H1 (cell line): ENCODE measurements around the gene CCDC88A. TPM values are rescaled to one million over a fixed set of nuclear protein-coding genes. Genes with fewer than 3 reads are reported as not detected.

ENCODE experiments used
- CTCF ChIA-PET: fragments of 300-600 bp; sonication (Branson Sonifier 250); formaldehyde crosslinking; loops from one replicate; lab custom pipeline; 2021; ENCODE audit not compliant: partially characterized antibody; lab: Charles Lee
- POLR2A ChIA-PET: fragments of 300-600 bp; sonication (Branson Sonifier 250); formaldehyde crosslinking; loops from one replicate; lab custom pipeline; 2021; ENCODE audit warnings: inconsistent platforms; ENCODE audit not compliant: partially characterized antibody; lab: Charles Lee
- DNase-seq, 2 experiments: peaks; one replicate each; pipeline versions ENCODE4 v3.0.0 to v3.0.0-alpha.2; 2010 to 2022; ENCODE audit warnings: low spot score in 2 of 2, low read depth in 1 of 2, mixed read lengths in 1 of 2
- FAIRE-seq: peaks from 2 replicates; lab custom pipeline; 2011; peaks lifted over from hg19 to GRCh38; lab: Jason Lieb, UNC
- H2AFZ ChIP-seq: 2 replicates; pipeline ENCODE4 v1.8.1; 2012; ENCODE audit warnings: low read length, inconsistent platforms
- H2AK5ac ChIP-seq: 2 replicates; pipeline ENCODE4 v1.6.1; 2013; ENCODE audit warnings: low read depth, low read length
- H2BK120ac ChIP-seq: replicated peaks from 2 replicates; pipeline ENCODE3; 2013; ENCODE audit warnings: low read depth, low read length, inconsistent platforms
- H2BK12ac ChIP-seq: 2 replicates; pipeline ENCODE4 v1.6.1; 2013; ENCODE audit warnings: low read depth, low read length
- H2BK15ac ChIP-seq: 2 replicates; pipeline ENCODE4 v1.6.1; 2013; ENCODE audit warnings: low read length
- H2BK20ac ChIP-seq: 2 replicates; pipeline ENCODE4 v1.6.1; 2013; ENCODE audit warnings: low read length
- H2BK5ac ChIP-seq: 2 replicates; pipeline ENCODE4 v1.6.1; 2013; ENCODE audit warnings: low read depth, low read length
- H3K14ac ChIP-seq: 2 replicates; pipeline ENCODE4 v1.6.1; 2013; ENCODE audit warnings: inconsistent platforms; ENCODE audit not compliant: insufficient read length
- H3K18ac ChIP-seq: 2 replicates; pipeline ENCODE4 v1.6.1; 2013; ENCODE audit warnings: low read length; ENCODE audit errors: extremely low read depth
- H3K23ac ChIP-seq: 2 replicates; pipeline ENCODE4 v1.6.1; 2013; ENCODE audit warnings: inconsistent platforms; ENCODE audit not compliant: insufficient read length
- H3K23me2 ChIP-seq: 2 replicates; pipeline ENCODE4 v1.6.1; 2013; ENCODE audit warnings: low read depth, low read length
- H3K27ac ChIP-seq: 2 replicates; pipeline ENCODE4 v1.6.1; 2011; ENCODE audit warnings: low read depth, low read length, inconsistent platforms
- H3K27me3 ChIP-seq, 4 experiments: replicated peaks in 1 of 4; 1 replicate in 1 of 4; 2 replicates in 3 of 4; pipeline versions ENCODE4 v1.6.1 to v1.8.1; 2011 to 2013; ENCODE audit warnings: low read length in 3 of 4, mild to moderate bottlenecking in 3 of 4, inconsistent platforms in 2 of 4, mixed read lengths in 2 of 4, moderate library complexity in 1 of 4; ENCODE audit not compliant: control insufficient read depth in 3 of 4, insufficient read depth in 3 of 4; ENCODE audit errors: extremely low read depth in 1 of 4
- H3K36me3 ChIP-seq, 4 experiments: 2 replicates each; pipeline versions ENCODE4 v1.6.1 to v1.8.1; 2011 to 2013; ENCODE audit warnings: mild to moderate bottlenecking in 4 of 4, low read length in 3 of 4, moderate library complexity in 2 of 4, control low read depth in 1 of 4, inconsistent platforms in 1 of 4; ENCODE audit not compliant: insufficient read depth in 4 of 4, control insufficient read depth in 2 of 4
- H3K4ac ChIP-seq: replicated peaks from 2 replicates; pipeline ENCODE3; 2013; ENCODE audit warnings: low read length, low read depth, mixed read lengths, inconsistent platforms; ENCODE audit not compliant: insufficient read length
- H3K4me1 ChIP-seq, 4 experiments: replicated peaks in 1 of 4; 1 replicate in 1 of 4; 2 replicates in 3 of 4; pipeline versions ENCODE4 v1.6.1 to v1.8.1; 2011 to 2013; ENCODE audit warnings: low read length in 3 of 4, inconsistent platforms in 2 of 4, mixed read lengths in 1 of 4; ENCODE audit not compliant: insufficient read depth in 4 of 4, control insufficient read depth in 3 of 4
- H3K4me2 ChIP-seq, 2 experiments: 2 replicates each; pipeline versions ENCODE4 v1.6.1 to v1.8.1; 2011 to 2013; ENCODE audit warnings: low read depth in 2 of 2, low read length in 2 of 2, control low read depth in 1 of 2, inconsistent platforms in 1 of 2, mild to moderate bottlenecking in 1 of 2; ENCODE audit not compliant: insufficient read depth in 1 of 2
- H3K4me3 ChIP-seq, 4 experiments: fragments of 200-600, 300-600 bp in 1 of 4; sonication (generic), shearing (Covaris generic), sonication (Bioruptor Twin) in 1 of 4; 2 replicates each; pipeline versions ENCODE4 v1.5.1 to v1.8.1; 2011 to 2016; ENCODE audit warnings: low read length in 4 of 4, low read depth in 3 of 4, control low read depth in 2 of 4, inconsistent platforms in 2 of 4, mild to moderate bottlenecking in 2 of 4, mixed read lengths in 1 of 4, moderate library complexity in 1 of 4; ENCODE audit not compliant: insufficient read depth in 2 of 4; ENCODE audit errors: extremely low read depth in 1 of 4
- H3K56ac ChIP-seq: replicated peaks from 2 replicates; pipeline ENCODE3; 2013; ENCODE audit warnings: low read depth, mild to moderate bottlenecking, mixed read lengths, low read length, inconsistent platforms; ENCODE audit not compliant: insufficient read length
- H3K79me1 ChIP-seq: 2 replicates; pipeline ENCODE4 v1.6.1; 2013; ENCODE audit warnings: low read depth, low read length, control low read depth
- H3K79me2 ChIP-seq, 2 experiments: 2 replicates each; pipeline versions ENCODE4 v1.6.1 to v1.8.1; 2012 to 2013; ENCODE audit warnings: low read length in 2 of 2, mild to moderate bottlenecking in 2 of 2, inconsistent platforms in 1 of 2; ENCODE audit not compliant: insufficient read depth in 2 of 2, control insufficient read depth in 1 of 2
- H3K9ac ChIP-seq, 4 experiments: replicated peaks in 1 of 4; 1 replicate in 1 of 4; 2 replicates in 3 of 4; pipeline versions ENCODE4 v1.6.1 to v1.8.1; 2011 to 2013; ENCODE audit warnings: low read depth in 3 of 4, low read length in 3 of 4, control low read depth in 2 of 4, mild to moderate bottlenecking in 2 of 4, moderate library complexity in 2 of 4, inconsistent platforms in 1 of 4; ENCODE audit errors: extremely low read depth in 1 of 4
- H3K9me3 ChIP-seq, 2 experiments: 2 replicates each; pipeline versions ENCODE4 v1.6.1 to v1.8.1; 2012 to 2013; ENCODE audit warnings: mild to moderate bottlenecking in 2 of 2, moderate library complexity in 2 of 2, control low read depth in 1 of 2, inconsistent platforms in 1 of 2, low read depth in 1 of 2, low read length in 1 of 2, mixed read lengths in 1 of 2; ENCODE audit not compliant: insufficient read depth in 2 of 2
- H4K20me1 ChIP-seq, 2 experiments: replicated peaks in 1 of 2; 2 replicates each; pipeline versions ENCODE3 to v1.8.1; 2011 to 2013; ENCODE audit warnings: inconsistent platforms in 2 of 2, low read length in 2 of 2, mild to moderate bottlenecking in 1 of 2; ENCODE audit not compliant: insufficient read depth in 2 of 2, control insufficient read depth in 1 of 2
- H4K5ac ChIP-seq: 2 replicates; pipeline ENCODE4 v1.6.1; 2013; ENCODE audit warnings: low read length, low read depth, mixed read lengths, inconsistent platforms; ENCODE audit not compliant: insufficient read length
- H4K8ac ChIP-seq: 2 replicates; pipeline ENCODE4 v1.8.0; 2013; ENCODE audit warnings: mild to moderate bottlenecking, moderate library complexity, low read length, inconsistent platforms; ENCODE audit not compliant: insufficient read depth; ENCODE audit errors: extremely low read depth
- H4K91ac ChIP-seq: replicated peaks from 2 replicates; pipeline ENCODE3; 2013; ENCODE audit warnings: low read length, mixed read lengths, inconsistent platforms; ENCODE audit not compliant: insufficient read length
- BCL11A ChIP-seq, 2 experiments: IDR thresholded peaks; one replicate each; pipeline ENCODE4 v1.6.1; 2011; ENCODE audit warnings: low read depth in 2 of 2, low read length in 2 of 2, mild to moderate bottlenecking in 2 of 2
- CBX5 ChIP-seq: fragments of 300-800, 300-1000 bp; sonication (generic); IDR thresholded peaks from 2 replicates; pipeline ENCODE4 v1.7.1; 2016; ENCODE audit warnings: antibody characterized with exemption, low read length, low read depth
- EZH2 ChIP-seq: fragments of 200-600 bp; sonication (generic); IDR thresholded peaks from 2 replicates; pipeline ENCODE4 v1.7.1; 2012; ENCODE audit warnings: low read depth, mild to moderate bottlenecking, moderate library complexity, low read length, inconsistent platforms; ENCODE audit not compliant: severe bottlenecking
- HDAC2 ChIP-seq, 2 experiments: fragments of 300-600 bp in 1 of 2; sonication (generic) in 1 of 2; IDR thresholded peaks; 2 replicates each; pipeline ENCODE4 v1.6.1; 2011 to 2012; ENCODE audit warnings: low read depth in 2 of 2, low read length in 2 of 2, mild to moderate bottlenecking in 2 of 2, moderate library complexity in 2 of 2, borderline replicate concordance in 1 of 2, inconsistent platforms in 1 of 2
- NANOG ChIP-seq: IDR thresholded peaks from 2 replicates; pipeline ENCODE4 v1.6.1; 2011; ENCODE audit warnings: low read length, low read depth, mild to moderate bottlenecking, inconsistent platforms; ENCODE audit not compliant: insufficient read depth, poor library complexity, severe bottlenecking
- POLR2AphosphoS5 ChIP-seq: IDR thresholded peaks from 2 replicates; pipeline ENCODE4 v1.6.1; 2011; ENCODE audit warnings: low read depth, low read length
- POU5F1 ChIP-seq: IDR thresholded peaks from 2 replicates; pipeline ENCODE4 v1.6.1; 2011; ENCODE audit warnings: low read depth, mild to moderate bottlenecking, low read length, moderate library complexity
- SIN3A ChIP-seq, 2 experiments: IDR thresholded peaks in 1 of 2; conservative IDR thresholded peaks in 1 of 2; 2 replicates each; pipeline ENCODE4 v1.6.1; 2011 to 2012; ENCODE audit warnings: low read length in 2 of 2, improper control_type of control experiment in 1 of 2, low read depth in 1 of 2, mild to moderate bottlenecking in 1 of 2
- SIX5 ChIP-seq: IDR thresholded peaks from 2 replicates; pipeline ENCODE4 v1.6.1; 2011; ENCODE audit warnings: mild to moderate bottlenecking, low read depth, low read length
- WGBS, 2 experiments: shearing (Covaris generic) in 1 of 2; methylation state at CpG; one replicate each; pipeline versions ENCODE4 v1.1.6 to v1.1.7; 2013 to 2015; ENCODE audit warnings: low lambda C conversion rate in 2 of 2, mixed read lengths in 2 of 2, inconsistent platforms in 1 of 2, low coverage in 1 of 2, missing lambda C conversion rate in 1 of 2; ENCODE audit not compliant: insufficient replicate concordance in 2 of 2, insufficient coverage in 1 of 2, insufficient read length in 1 of 2; ENCODE audit errors: extremely low coverage in 1 of 2, missing lambda C conversion rate in 1 of 2; 5-methylcytosine and 5-hydroxymethylcytosine counted together
- polyA plus RNA-seq, 7 experiments: library from polyadenylated mRNA; depleted of rRNA in 3 of 7; stranded (reverse) in 5 of 7; unstranded in 2 of 7; fragments of >200 nt in 5 of 7; fragments of 200-250 nt in 2 of 7; gene quantifications; 1 replicate in 5 of 7; 2 replicates in 1 of 7; 4 replicates in 1 of 7; pipeline versions ENCODE4 v1.2.1 to v1.2.3, GENCODE V29; 2011 to 2013; ENCODE audit warnings: missing spikeins in 2 of 7, mixed read lengths in 2 of 7
- total RNA-seq: library from RNA; stranded (reverse); fragmentation: NEBNext Ultra II Directional; extraction: Animal tissue kit (Norgen Biotek cat#: 25700); gene quantifications from 2 replicates; pipeline ENCODE4 v1.2.1, GENCODE V29; 2021
- TF ChIP-seq, protein P1 (sequence below): IDR thresholded peaks from 2 replicates; pipeline ENCODE4 v1.6.1; 2011; ENCODE audit warnings: low read length, improper control_type of control experiment
- TF ChIP-seq, protein P2 (sequence below): IDR thresholded peaks from 2 replicates; pipeline ENCODE4 v1.6.1; 2011; ENCODE audit warnings: low read depth, mild to moderate bottlenecking, low read length; ENCODE audit not compliant: insufficient read depth

The CCDC88A gene
- total and polyA plus RNA-seq, 2 of the 8 experiments (the other 6 are each of a cell fraction or from before 2014, with no cell fraction given) = 27.0 to 98.0 TPM

DNA sequence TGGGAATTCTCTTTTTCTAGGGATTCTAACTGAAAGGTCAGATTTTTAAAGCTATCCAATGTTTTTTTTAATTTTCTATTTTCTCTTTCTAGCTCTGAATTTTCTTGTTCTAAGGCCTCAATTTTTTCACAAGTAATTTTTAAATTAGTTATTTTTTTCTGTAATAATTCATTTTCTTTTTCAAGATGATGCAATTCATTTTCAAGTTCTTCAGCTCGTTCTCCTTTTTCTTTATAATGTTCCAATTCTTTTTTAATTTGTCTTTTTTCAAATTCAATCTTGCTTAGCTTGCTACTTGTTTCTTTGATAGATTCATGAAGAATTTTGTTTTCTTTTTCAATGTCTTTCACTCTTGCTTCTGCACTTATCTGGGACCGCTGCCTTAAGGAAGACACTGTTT lies 84.9 kb downstream of the CCDC88A start:
- Histone ChIP-seq H3K4me2 (no peak overlapping the region), H4K5ac (no peak overlapping the region), H3K4me3 (no peak overlapping the region), H2BK120ac (no peak overlapping the region), H2AFZ (no peak overlapping the region), H3K4ac (no peak overlapping the region), H4K20me1 (no peaks in the 10 kb centered on the region), H2AK5ac (no peak overlapping the region), H3K23ac (no peak overlapping the region), H4K91ac (no peak overlapping the region), H3K27ac (no peak overlapping the region), H3K9me3 (no peaks in the 10 kb centered on the region), H3K56ac (no peak overlapping the region), H3K79me1 (no peaks in the 10 kb centered on the region), H2BK20ac (no peak overlapping the region), H3K23me2 (no peaks in the 10 kb centered on the region), H3K18ac (no peak overlapping the region), H3K79me2 (no peaks in the 10 kb centered on the region), H3K9ac (no peak overlapping the region), H2BK15ac (no peak overlapping the region), H3K14ac (no peak overlapping the region), H3K27me3 (no peaks in the 10 kb centered on the region), H3K36me3 (peaks cover 0 to 47% (median 8%) of the 10 kb centered on the region in 4 experiments; a peak in 5 of 8 replicates), H2BK12ac (no peak overlapping the region), H2BK5ac (no peak overlapping the region), H4K8ac (no peak overlapping the region), H3K4me1 (no peaks in the 10 kb centered on the region)
- ChIA-PET CTCF (interaction anchor here (0.7 to 1.1 kb wide), 2 partner anchors 91 to 496 kb away, joined by 3 read pairs; no protein-coding TSS in a partner anchor), POLR2A (no interaction called here)
- 93% methylated on average over 2 of the region's 2 CpGs; no CpG with 5 or more reads in 1 of the 2 experiments for WGBS, 2 experiments
- DNase-seq (no peak), FAIRE-seq (no peak)
- TF ChIP-seq, protein P1, sequence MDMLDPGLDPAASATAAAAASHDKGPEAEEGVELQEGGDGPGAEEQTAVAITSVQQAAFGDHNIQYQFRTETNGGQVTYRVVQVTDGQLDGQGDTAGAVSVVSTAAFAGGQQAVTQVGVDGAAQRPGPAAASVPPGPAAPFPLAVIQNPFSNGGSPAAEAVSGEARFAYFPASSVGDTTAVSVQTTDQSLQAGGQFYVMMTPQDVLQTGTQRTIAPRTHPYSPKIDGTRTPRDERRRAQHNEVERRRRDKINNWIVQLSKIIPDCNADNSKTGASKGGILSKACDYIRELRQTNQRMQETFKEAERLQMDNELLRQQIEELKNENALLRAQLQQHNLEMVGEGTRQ = no peak
- TF ChIP-seq SIN3A (conservative IDR thresholded peaks at IDR 0.05 in 1 of 2, IDR thresholded peaks at IDR 0.05 in 1 of 2; ENCODE audit: low read depth in 1 of 2, low read length in 2 of 2) (no peak), EZH2 (no peak), POU5F1 (no peak), SIX5 (no peak), HDAC2 (IDR thresholded peaks at IDR 0.05; ENCODE audit: borderline replicate concordance in 1 of 2, low read depth in 2 of 2, low read length in 2 of 2) (no peak), POLR2AphosphoS5 (no peak), BCL11A (IDR thresholded peaks at IDR 0.05; ENCODE audit: low read depth in 2 of 2, low read length in 2 of 2) (no peak), CBX5 (no peak), NANOG (no peak)
- TF ChIP-seq, protein P2, sequence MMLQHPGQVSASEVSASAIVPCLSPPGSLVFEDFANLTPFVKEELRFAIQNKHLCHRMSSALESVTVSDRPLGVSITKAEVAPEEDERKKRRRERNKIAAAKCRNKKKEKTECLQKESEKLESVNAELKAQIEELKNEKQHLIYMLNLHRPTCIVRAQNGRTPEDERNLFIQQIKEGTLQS = no peak
